Activated B cell treated with CpG ODN at 0.5 μM for 24 hours (primary cell): Measurements from ENCODE around the gene TSTD2. TPM values are rescaled to one million over a fixed set of nuclear protein-coding genes. Genes with fewer than 3 reads are reported as not detected.

Experiments
- ATAC-seq: fragments of 200-7000 bp; cut with Tn5 transposase; one replicate; pipeline ENCODE4 v1.10.0; 2021; ENCODE audit warnings: low read depth, mild to moderate bottlenecking, moderate library complexity
- CTCF ChIA-PET: fragments of 350-600 bp; sonication (Branson Sonifier 250); formaldehyde crosslinking; loops from one replicate; lab custom pipeline; 2021; ENCODE audit warnings: antibody characterized with exemption; lab: Charles Lee
- POLR2A ChIA-PET: fragments of 350-600 bp; sonication (Branson Sonifier 250); formaldehyde crosslinking; loops from one replicate; lab custom pipeline; 2021; ENCODE audit warnings: antibody characterized with exemption; lab: Charles Lee
- DNase-seq: peaks from one replicate; pipeline ENCODE4 v3.0.0; 2022
- H3K27ac Mint-ChIP-seq: one replicate; pipeline ENCODE4 v1.8.0; 2020; ENCODE audit warnings: mixed read lengths
- H3K27me3 Mint-ChIP-seq: one replicate; pipeline ENCODE4 v1.8.0; 2021; ENCODE audit warnings: mixed read lengths
- H3K36me3 Mint-ChIP-seq: one replicate; pipeline ENCODE4 v1.8.0; 2021; ENCODE audit warnings: low read depth, mixed read lengths
- H3K4me1 Mint-ChIP-seq: one replicate; pipeline ENCODE4 v1.8.0; 2021; ENCODE audit warnings: mixed read lengths
- H3K4me3 Mint-ChIP-seq: one replicate; pipeline ENCODE4 v1.8.0; 2020; ENCODE audit warnings: mild to moderate bottlenecking, mixed read lengths
- H3K9me3 Mint-ChIP-seq: one replicate; pipeline ENCODE4 v1.8.0; 2020; ENCODE audit warnings: mixed read lengths
- intact Hi-C: fragments of 100-400 bp; cut with micrococcal nuclease; formaldehyde crosslinking; loops from one replicate; pipeline ENCODE4 v1.15.1; 2024
- total RNA-seq: library from RNA; stranded (reverse); gene quantifications from 2 replicates; pipeline ENCODE4 v1.2.3, GENCODE V29; 2022
- TF ChIP-seq, protein P1 (sequence below): fragments of 200-600 bp; IDR thresholded peaks from one replicate; pipeline ENCODE4 v1.8.0; 2022; ENCODE audit warnings: antibody characterized with exemption, mild to moderate bottlenecking

TSTD2 gene
- total RNA-seq, 1 donor from 2014 or later: 21.6 TPM

DNA sequence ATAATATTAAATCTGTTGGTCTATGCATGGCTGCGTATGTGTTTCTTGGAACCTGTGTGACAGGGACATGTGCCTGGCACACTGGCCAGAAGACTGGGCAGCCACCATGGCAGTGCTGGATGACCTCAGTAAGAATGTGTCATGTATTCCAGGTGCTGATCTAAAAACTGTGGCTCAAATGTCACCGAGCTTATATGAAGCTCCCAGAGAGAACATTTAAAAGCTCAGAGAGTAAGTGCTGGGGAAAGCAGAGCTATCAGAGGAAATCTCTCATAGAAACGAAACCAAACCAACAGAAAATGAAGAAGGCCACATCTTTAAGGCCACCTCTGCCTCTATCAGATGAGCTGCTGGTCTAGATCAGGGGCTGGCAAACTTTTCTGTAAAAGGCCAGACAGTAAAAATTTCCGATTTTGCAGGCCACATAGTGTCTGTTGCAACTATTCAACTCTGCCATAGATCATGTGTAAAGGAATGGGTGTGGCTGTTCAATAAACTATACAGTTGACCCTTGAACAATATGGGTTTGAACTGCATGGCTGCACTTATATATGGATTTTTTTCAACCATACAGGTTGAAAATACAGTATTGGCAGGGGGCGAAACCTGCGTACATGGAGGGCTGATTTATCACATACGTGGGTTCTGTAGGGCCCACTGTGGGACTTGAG is 31.8 kb downstream of the TSTD2 start:
- intact Hi-C loops: no loop called here
- CTCF ChIA-PET: interaction anchor here (0.8 kb wide), 1 partner anchor 10 kb away, joined by 3 read pairs; no protein-coding TSS in a partner anchor
- Mint-ChIP-seq H3K27ac (no peak overlapping the region), H3K4me3 (no peak overlapping the region), H3K4me1 (peaks cover 7% of the 10 kb centered on the region), H3K36me3 (peaks cover 65% of the 10 kb centered on the region), H3K27me3 (no peaks in the 10 kb centered on the region), H3K9me3 (no peaks in the 10 kb centered on the region)
- DNase-seq (no peak), ATAC-seq (no peak)
- POLR2A ChIA-PET: no interaction called here
- TF ChIP-seq, protein P1, sequence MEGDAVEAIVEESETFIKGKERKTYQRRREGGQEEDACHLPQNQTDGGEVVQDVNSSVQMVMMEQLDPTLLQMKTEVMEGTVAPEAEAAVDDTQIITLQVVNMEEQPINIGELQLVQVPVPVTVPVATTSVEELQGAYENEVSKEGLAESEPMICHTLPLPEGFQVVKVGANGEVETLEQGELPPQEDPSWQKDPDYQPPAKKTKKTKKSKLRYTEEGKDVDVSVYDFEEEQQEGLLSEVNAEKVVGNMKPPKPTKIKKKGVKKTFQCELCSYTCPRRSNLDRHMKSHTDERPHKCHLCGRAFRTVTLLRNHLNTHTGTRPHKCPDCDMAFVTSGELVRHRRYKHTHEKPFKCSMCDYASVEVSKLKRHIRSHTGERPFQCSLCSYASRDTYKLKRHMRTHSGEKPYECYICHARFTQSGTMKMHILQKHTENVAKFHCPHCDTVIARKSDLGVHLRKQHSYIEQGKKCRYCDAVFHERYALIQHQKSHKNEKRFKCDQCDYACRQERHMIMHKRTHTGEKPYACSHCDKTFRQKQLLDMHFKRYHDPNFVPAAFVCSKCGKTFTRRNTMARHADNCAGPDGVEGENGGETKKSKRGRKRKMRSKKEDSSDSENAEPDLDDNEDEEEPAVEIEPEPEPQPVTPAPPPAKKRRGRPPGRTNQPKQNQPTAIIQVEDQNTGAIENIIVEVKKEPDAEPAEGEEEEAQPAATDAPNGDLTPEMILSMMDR: no peak

DNA sequence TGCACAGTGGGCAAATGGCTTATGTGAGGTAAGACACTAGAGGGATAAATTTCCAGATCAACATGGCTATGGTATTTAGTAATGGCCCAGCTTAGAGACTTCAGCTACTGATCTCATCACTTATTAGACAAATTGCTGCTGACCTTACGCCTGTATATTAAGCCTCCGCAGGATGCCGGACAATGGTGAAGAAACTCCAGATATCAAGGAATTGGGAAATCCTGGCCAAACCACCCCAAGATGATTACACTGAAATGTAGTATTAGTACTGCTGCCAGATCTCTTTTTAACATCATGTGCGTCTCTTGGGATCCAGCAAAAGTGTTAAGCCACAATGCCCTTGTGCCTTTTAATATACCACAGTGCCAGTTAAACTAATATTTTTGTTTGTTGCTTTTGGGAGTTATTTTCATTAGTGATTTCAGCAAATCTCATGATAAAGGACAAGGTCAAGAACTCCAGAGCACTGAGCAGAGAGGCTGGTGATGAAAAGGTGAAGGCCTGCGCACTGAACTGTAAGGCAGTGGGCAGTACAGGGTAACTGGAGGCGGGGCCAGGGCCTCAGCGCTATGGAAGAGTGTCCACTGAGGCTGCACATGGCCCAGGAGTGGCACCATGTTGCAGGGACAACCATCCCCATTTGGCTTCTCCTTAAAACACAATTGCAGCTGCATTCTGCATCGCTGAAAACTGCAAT is 32.5 kb downstream of the TSTD2 start:
- intact Hi-C loops: no loop called here
- H3K4me3 Mint-ChIP-seq: no peak overlapping the region
- no peaks in the 10 kb centered on the region for H3K27me3 Mint-ChIP-seq
- DNase-seq (no peak), ATAC-seq (no peak)
- TF ChIP-seq, protein P1: no peak
- H3K36me3 Mint-ChIP-seq: peaks cover 59% of the 10 kb centered on the region
- ChIA-PET CTCF (interaction anchor here (0.7 to 2.9 kb wide), 3 partner anchors 9 to 190 kb away, joined by 3 to 29 read pairs (median 5); partner anchors contain the start of gene TDRD7), POLR2A (no interaction called here)
- peaks cover 7% of the 10 kb centered on the region for H3K4me1 Mint-ChIP-seq
- no peak overlapping the region for H3K27ac Mint-ChIP-seq
- no peaks in the 10 kb centered on the region for H3K9me3 Mint-ChIP-seq

DNA sequence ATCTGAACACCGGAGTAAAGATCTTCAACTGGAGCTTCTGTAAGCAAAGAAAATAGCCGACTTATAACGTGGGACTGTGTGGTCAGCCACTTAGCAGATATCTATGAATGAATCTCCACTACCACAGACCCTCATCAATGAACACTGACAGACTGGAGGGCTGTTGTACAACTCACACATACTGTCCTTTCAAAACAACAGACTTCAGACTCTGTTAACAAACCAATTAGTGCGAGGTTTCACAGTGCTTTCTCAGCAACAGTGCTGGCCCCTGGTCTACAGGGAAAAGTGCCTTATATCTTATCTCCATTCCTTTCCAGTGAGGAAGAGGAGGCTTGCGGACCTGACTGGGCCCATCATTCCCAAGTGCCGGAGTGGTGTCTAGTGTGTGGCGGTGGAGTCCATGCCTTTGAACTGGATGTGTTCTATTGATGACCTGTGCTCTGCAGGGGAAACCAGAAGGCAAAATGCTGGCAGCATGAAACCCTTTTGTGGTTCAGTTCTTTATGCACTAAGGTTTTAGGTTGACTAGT is 33.8 kb downstream of the TSTD2 start:
- CTCF ChIA-PET: interaction anchor here (0.7 to 4.5 kb wide), 24 partner anchors 10 to 745 kb away, joined by 3 to 71 read pairs (median 5); partner anchors contain the start of genes NCBP1, TDRD7, TSTD2 and ZNF782
- POLR2A ChIA-PET: no interaction called here
- Mint-ChIP-seq H3K27ac (no peak overlapping the region), H3K9me3 (no peaks in the 10 kb centered on the region), H3K4me1 (peaks cover 7% of the 10 kb centered on the region), H3K36me3 (peaks cover 46% of the 10 kb centered on the region), H3K4me3 (no peak overlapping the region), H3K27me3 (no peaks in the 10 kb centered on the region)
- no peak for ATAC-seq
- TF ChIP-seq, protein P1: no peak
- no peak for DNase-seq
- intact Hi-C loops: no loop called here

DNA sequence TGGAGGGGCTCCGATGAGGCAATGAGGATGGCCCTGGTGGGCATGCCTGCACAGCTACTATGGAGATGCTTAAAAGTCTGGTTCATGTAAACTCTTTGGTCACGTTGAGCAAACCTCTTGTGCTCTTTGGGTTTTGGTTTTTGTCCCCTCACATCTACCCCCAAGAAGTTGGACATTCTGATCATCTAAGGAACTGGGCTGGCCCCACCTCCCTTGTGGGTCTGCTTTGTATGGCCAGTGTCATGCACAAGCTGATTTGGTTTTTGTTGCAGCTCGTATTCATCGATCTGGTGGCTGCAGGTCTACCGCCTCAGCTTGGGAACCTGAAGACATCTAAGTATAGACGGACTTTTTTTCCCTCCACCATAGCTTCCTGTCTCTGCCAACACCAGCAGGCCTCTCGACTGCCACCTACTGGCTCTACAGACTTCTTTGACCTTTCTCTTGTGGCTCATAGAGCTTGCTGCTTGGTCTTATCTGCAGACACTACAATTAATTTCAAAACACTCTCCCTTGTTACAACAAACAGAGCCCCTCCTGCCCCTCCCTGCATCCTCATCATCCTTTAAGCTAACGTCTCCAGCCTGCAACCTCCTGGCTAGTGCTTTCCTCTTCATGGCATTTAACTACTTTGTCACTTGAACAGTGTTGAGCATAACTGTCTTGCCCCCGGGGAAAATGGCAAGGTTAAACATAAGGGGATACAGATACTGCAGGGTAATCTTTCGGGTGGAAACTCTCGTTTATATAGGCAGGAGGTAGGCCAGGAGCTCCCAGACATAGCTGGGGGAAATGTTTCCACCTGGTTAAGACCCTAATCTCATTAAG is 34.5 kb downstream of the TSTD2 start:
- CTCF ChIA-PET: interaction anchor here (0.7 to 4.5 kb wide), 29 partner anchors 9 to 745 kb away, joined by 3 to 71 read pairs (median 4); partner anchors contain the start of genes NCBP1, TDRD7, TSTD2 and ZNF782
- peaks cover 39% of the 10 kb centered on the region for H3K36me3 Mint-ChIP-seq
- POLR2A ChIA-PET: interaction anchor here (0.8 to 1.0 kb wide), 2 partner anchors 186 to 742 kb away, joined by 3 read pairs; no protein-coding TSS in a partner anchor

More for the DNA sequence above, 34.5 kb downstream of the TSTD2 start:
- no peaks in the 10 kb centered on the region for H3K27me3 Mint-ChIP-seq
- peak overlapping the region; percentile 31 for H3K27ac Mint-ChIP-seq
- ATAC-seq (peak; percentile 98), DNase-seq (no peak)
- H3K9me3 Mint-ChIP-seq: no peaks in the 10 kb centered on the region
- H3K4me1 Mint-ChIP-seq: peaks cover 7% of the 10 kb centered on the region
- TF ChIP-seq, protein P1: no peak
- H3K4me3 Mint-ChIP-seq: peak overlapping the region; percentile 46
- intact Hi-C loops: loop anchor here (1.0 kb wide), 5 partner anchors 97 to 741 kb away; partner anchors contain the start of gene TMOD1
